Inferior parietal cortex (tissue), 1 donor: Measurements from ENCODE around the gene CERKL.

Source experiments
- DNase-seq: peaks from one replicate; pipeline ENCODE4 v3.0.0-alpha.2; 2016; ENCODE audit errors: extremely low spot score

Gene CERKL

GRCh38 chr2:181626671-181627070 is 30.2 kb downstream of the CERKL start:
- DNase-seq, result no peak

GRCh38 chr2:181623159-181623558 is 33.7 kb downstream of the CERKL start:
- no peak for DNase-seq

GRCh38 chr2:181621779-181622490 is 35.0 kb downstream of the CERKL start:
- no peak for DNase-seq

GRCh38 chr2:181619516-181619915 is 37.4 kb downstream of the CERKL start:
- no peak for DNase-seq

GRCh38 chr2:181616715-181617114 is 40.2 kb downstream of the CERKL start:
- no peak for DNase-seq

GRCh38 chr2:181614874-181615638 is 41.8 kb downstream of the CERKL start:
- no peak for DNase-seq

- no peak for DNase-seq
Observed at GRCh38 chr2:181613241-181613640, 43.7 kb downstream of the CERKL start.

GRCh38 chr2:181607629-181608590 is 49.0 kb downstream of the CERKL start:
- DNase-seq, result no peak

GRCh38 chr2:181605889-181606837 is 50.7 kb downstream of the CERKL start:
- no peak for DNase-seq

- DNase-seq, result no peak
Observed at GRCh38 chr2:181602017-181602416, 54.9 kb downstream of the CERKL start.

- no peak for DNase-seq
Observed at GRCh38 chr2:181596556-181596955, 60.3 kb downstream of the CERKL start.

GRCh38 chr2:181594322-181594721 is 62.6 kb downstream of the CERKL start:
- no peak for DNase-seq

- no peak for DNase-seq
Observed at GRCh38 chr2:181589779-181590178, 67.1 kb downstream of the CERKL start.

GRCh38 chr2:181588546-181588945 is 68.4 kb downstream of the CERKL start:
- DNase-seq, result no peak

- no peak for DNase-seq
Observed at GRCh38 chr2:181586569-181587081, 70.3 kb downstream of the CERKL start.

- no peak for DNase-seq
Observed at GRCh38 chr2:181585732-181586131, 71.2 kb downstream of the CERKL start.

- no peak for DNase-seq
Observed at GRCh38 chr2:181581534-181581933, 75.4 kb downstream of the CERKL start.

GRCh38 chr2:181578829-181579228 is 78.1 kb downstream of the CERKL start:
- DNase-seq, result no peak

GRCh38 chr2:181576431-181576830 is 80.5 kb downstream of the CERKL start:
- DNase-seq, result no peak

GRCh38 chr2:181575650-181576025 is 81.3 kb downstream of the CERKL start:
- DNase-seq, result no peak
